HEK293 (cell line): Measurements from ENCODE around the gene INHA.

Source experiments
- CTCF ChIA-PET: fragments of 350-600 bp; formaldehyde crosslinking; extraction: SDS; loops from one replicate; lab custom pipeline; 2021; ENCODE audit warnings: antibody characterized with exemption; lab: Yijun Ruan, JAX
- POLR2A ChIA-PET: fragments of 300-600 bp; formaldehyde crosslinking; extraction: SDS; loops from one replicate; lab custom pipeline; 2020; ENCODE audit warnings: antibody characterized with exemption, inconsistent platforms; lab: Yijun Ruan, JAX
- H3K27ac ChIP-seq: fragments of 200-500 bp; sonication (Bioruptor generic); 2 replicates; pipeline ENCODE4 v1.5.1; 2014; ENCODE audit warnings: low read depth, low read length, control low read depth, inconsistent platforms; ENCODE audit errors: extremely low read depth
- H3K36me3 ChIP-seq, 2 experiments: fragments of 200-500 bp in 1 of 2; sonication (Bioruptor generic) in 1 of 2; 1 replicate in 1 of 2; 2 replicates in 1 of 2; pipeline ENCODE4 v1.5.1; 2014 to 2017; ENCODE audit warnings: inconsistent platforms in 2 of 2, low read length in 2 of 2; ENCODE audit not compliant: control insufficient read depth in 2 of 2, insufficient read depth in 1 of 2
- H3K4me1 ChIP-seq: fragments of 200-500 bp; sonication (Bioruptor generic); 2 replicates; pipeline ENCODE4 v1.5.1; 2014; ENCODE audit warnings: mild to moderate bottlenecking, low read length, inconsistent platforms; ENCODE audit not compliant: control insufficient read depth, insufficient read depth
- H3K4me3 ChIP-seq: 2 replicates; pipeline ENCODE4 v1.5.1; 2011; ENCODE audit warnings: low read depth, mild to moderate bottlenecking, control low read depth, low read length, moderate library complexity
- H3K9me3 ChIP-seq: fragments of 200-500 bp; sonication (Bioruptor generic); 2 replicates; pipeline ENCODE4 v1.5.1; 2014; ENCODE audit warnings: low read depth, low read length, inconsistent platforms; ENCODE audit not compliant: control insufficient read depth, insufficient read depth
- AEBP2 ChIP-seq: fragments of 450-650 bp; formaldehyde crosslinking; IDR thresholded peaks from 2 replicates; pipeline ENCODE4 v1.5.1; 2016; ENCODE audit warnings: missing biosample characterization, missing genetic modification characterization, borderline replicate concordance
- KLF1 ChIP-seq: fragments of 450-650 bp; formaldehyde crosslinking; IDR thresholded peaks from 2 replicates; pipeline ENCODE4 v1.5.1; 2016; ENCODE audit warnings: missing biosample characterization, missing genetic modification characterization
- REST ChIP-seq: fragments of 450-650 bp; formaldehyde crosslinking; IDR thresholded peaks from 2 replicates; pipeline ENCODE4 v1.5.1; 2016; ENCODE audit warnings: missing biosample characterization, missing genetic modification characterization
- WT1 ChIP-seq: fragments of 450-650 bp; formaldehyde crosslinking; IDR thresholded peaks from 2 replicates; pipeline ENCODE4 v1.5.1; 2016; ENCODE audit warnings: missing biosample characterization, missing genetic modification characterization
- ZBTB1 ChIP-seq: fragments of 450-650 bp; formaldehyde crosslinking; IDR thresholded peaks from 2 replicates; pipeline ENCODE4 v1.5.1; 2016; ENCODE audit warnings: missing biosample characterization, missing genetic modification characterization
- ZBTB48 ChIP-seq: fragments of 450-650 bp; formaldehyde crosslinking; IDR thresholded peaks from 2 replicates; pipeline ENCODE4 v1.5.1; 2016; ENCODE audit warnings: missing biosample characterization, missing genetic modification characterization
- ZNF169 ChIP-seq: fragments of 450-650 bp; formaldehyde crosslinking; IDR thresholded peaks from 2 replicates; pipeline ENCODE4 v1.5.1; 2016; ENCODE audit warnings: missing biosample characterization, missing genetic modification characterization
- ZNF175 ChIP-seq: fragments of 450-650 bp; formaldehyde crosslinking; IDR thresholded peaks from 2 replicates; pipeline ENCODE4 v1.5.1; 2016; ENCODE audit warnings: missing biosample characterization, missing genetic modification characterization
- ZNF239 ChIP-seq: fragments of 450-650 bp; formaldehyde crosslinking; IDR thresholded peaks from 2 replicates; pipeline ENCODE4 v1.5.1; 2016; ENCODE audit warnings: missing biosample characterization, missing genetic modification characterization
- ZNF335 ChIP-seq: fragments of 450-650 bp; formaldehyde crosslinking; conservative IDR thresholded peaks from 2 replicates; pipeline ENCODE4 v1.5.1; 2016; ENCODE audit warnings: missing biosample characterization, missing genetic modification characterization
- ZNF473 ChIP-seq: fragments of 450-650 bp; formaldehyde crosslinking; IDR thresholded peaks from 2 replicates; pipeline ENCODE4 v1.5.1; 2017; ENCODE audit warnings: missing biosample characterization, missing genetic modification characterization
- ZNF621 ChIP-seq: fragments of 450-650 bp; formaldehyde crosslinking; IDR thresholded peaks from 2 replicates; pipeline ENCODE4 v1.5.1; 2017; ENCODE audit warnings: missing biosample characterization, missing genetic modification characterization
- ZNF623 ChIP-seq: fragments of 450-650 bp; formaldehyde crosslinking; IDR thresholded peaks from 2 replicates; pipeline ENCODE4 v1.5.1; 2016; ENCODE audit warnings: missing biosample characterization, missing genetic modification characterization
- ZNF670 ChIP-seq: fragments of 450-650 bp; formaldehyde crosslinking; IDR thresholded peaks from 2 replicates; pipeline ENCODE4 v1.5.1; 2016; ENCODE audit warnings: missing biosample characterization, missing genetic modification characterization, low read depth
- ZNF701 ChIP-seq: fragments of 450-650 bp; formaldehyde crosslinking; IDR thresholded peaks from 2 replicates; pipeline ENCODE4 v1.5.1; 2016; ENCODE audit warnings: missing biosample characterization, missing genetic modification characterization
- ZNF768 ChIP-seq: fragments of 450-650 bp; formaldehyde crosslinking; IDR thresholded peaks from 2 replicates; pipeline ENCODE4 v1.5.1; 2018; ENCODE audit warnings: missing biosample characterization, mild to moderate bottlenecking, missing genetic modification characterization
- TF ChIP-seq, protein P1 (sequence below): fragments of 450-650 bp; formaldehyde crosslinking; IDR thresholded peaks from 2 replicates; pipeline ENCODE4 v1.5.1; 2016; ENCODE audit warnings: missing biosample characterization, missing genetic modification characterization
- TF ChIP-seq, protein P2 (sequence below): fragments of 450-650 bp; formaldehyde crosslinking; IDR thresholded peaks from 2 replicates; pipeline ENCODE4 v1.5.1; 2016; ENCODE audit warnings: missing biosample characterization, missing genetic modification characterization, low read depth

Gene INHA

DNA sequence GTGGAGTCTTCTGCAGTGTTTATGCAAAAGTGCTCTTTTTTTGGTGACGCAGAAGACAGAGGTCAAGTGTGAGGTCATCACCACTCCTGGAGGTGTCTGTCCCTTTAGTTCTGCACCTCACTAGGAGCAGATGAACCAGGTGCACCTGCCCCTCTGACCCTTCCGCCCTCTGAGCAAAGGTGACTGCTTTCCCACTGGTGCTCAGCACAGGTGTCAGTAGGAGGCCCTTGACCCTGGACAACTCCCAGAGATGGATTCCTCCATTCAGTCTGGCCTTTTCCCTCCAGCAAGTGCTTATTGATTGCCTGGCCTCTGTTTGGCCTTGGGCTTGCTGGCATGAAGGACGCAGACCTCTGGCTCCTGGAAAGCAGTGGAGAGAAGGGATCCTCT, 46.6 kb downstream of the INHA start:
- CTCF ChIA-PET = interaction anchor here (1.0 to 1.3 kb wide), 3 partner anchors 24 to 71 kb away, joined by 5 to 7 read pairs (median 7); no protein-coding TSS in a partner anchor
- H3K27ac ChIP-seq = no peak overlapping the region
- H3K9me3 ChIP-seq = no peaks in the 10 kb centered on the region
- no peak for TF ChIP-seq ZNF623 (tag by site-specific recombination)
- TF ChIP-seq, protein P1, sequence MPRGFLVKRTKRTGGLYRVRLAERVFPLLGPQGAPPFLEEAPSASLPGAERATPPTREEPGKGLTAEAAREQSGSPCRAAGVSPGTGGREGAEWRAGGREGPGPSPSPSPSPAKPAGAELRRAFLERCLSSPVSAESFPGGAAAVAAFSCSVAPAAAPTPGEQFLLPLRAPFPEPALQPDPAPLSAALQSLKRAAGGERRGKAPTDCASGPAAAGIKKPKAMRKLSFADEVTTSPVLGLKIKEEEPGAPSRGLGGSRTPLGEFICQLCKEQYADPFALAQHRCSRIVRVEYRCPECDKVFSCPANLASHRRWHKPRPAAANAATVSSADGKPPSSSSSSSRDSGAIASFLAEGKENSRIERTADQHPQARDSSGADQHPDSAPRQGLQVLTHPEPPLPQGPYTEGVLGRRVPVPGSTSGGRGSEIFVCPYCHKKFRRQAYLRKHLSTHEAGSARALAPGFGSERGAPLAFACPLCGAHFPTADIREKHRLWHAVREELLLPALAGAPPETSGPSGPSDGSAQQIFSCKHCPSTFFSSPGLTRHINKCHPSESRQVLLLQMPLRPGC = no peak
- no peak for TF ChIP-seq KLF1 (tag by site-specific recombination)
- TF ChIP-seq ZNF670 (tag by site-specific recombination) = no peak
- no peak for TF ChIP-seq ZNF473
- TF ChIP-seq AEBP2 (tag by site-specific recombination) = no peak
- TF ChIP-seq, protein P2, sequence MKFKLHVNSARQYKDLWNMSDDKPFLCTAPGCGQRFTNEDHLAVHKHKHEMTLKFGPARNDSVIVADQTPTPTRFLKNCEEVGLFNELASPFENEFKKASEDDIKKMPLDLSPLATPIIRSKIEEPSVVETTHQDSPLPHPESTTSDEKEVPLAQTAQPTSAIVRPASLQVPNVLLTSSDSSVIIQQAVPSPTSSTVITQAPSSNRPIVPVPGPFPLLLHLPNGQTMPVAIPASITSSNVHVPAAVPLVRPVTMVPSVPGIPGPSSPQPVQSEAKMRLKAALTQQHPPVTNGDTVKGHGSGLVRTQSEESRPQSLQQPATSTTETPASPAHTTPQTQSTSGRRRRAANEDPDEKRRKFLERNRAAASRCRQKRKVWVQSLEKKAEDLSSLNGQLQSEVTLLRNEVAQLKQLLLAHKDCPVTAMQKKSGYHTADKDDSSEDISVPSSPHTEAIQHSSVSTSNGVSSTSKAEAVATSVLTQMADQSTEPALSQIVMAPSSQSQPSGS (tag by site-specific recombination) = no peak
- TF ChIP-seq WT1 = no peak
- TF ChIP-seq, all 188 proteins: peak for 0
- Histone ChIP-seq H3K36me3 (peaks cover 0 to 30% of the 10 kb centered on the region in 2 experiments; a peak in 1 of 3 replicates), H3K4me1 (no peaks in the 10 kb centered on the region), H3K4me3 (no peak overlapping the region)
- POLR2A ChIA-PET = no interaction called here

- no peaks in the 10 kb centered on the region for H3K4me1 ChIP-seq
- no peak for TF ChIP-seq REST (tag by site-specific recombination)
- TF ChIP-seq ZNF701 (tag by site-specific recombination) = no peak
- TF ChIP-seq ZNF175 (tag by site-specific recombination) = no peak
- no peak for TF ChIP-seq ZNF239
- TF ChIP-seq ZNF169 (tag by site-specific recombination) = no peak
- TF ChIP-seq ZNF621 (tag by site-specific recombination) = no peak
- no peak for TF ChIP-seq ZNF335
- TF ChIP-seq ZBTB1 (tag by site-specific recombination) = no peak
- TF ChIP-seq ZNF768 (tag by site-specific recombination) = no peak
- TF ChIP-seq ZBTB48 (tag by site-specific recombination) = no peak
- H3K27ac ChIP-seq = no peak overlapping the region
- no peaks in the 10 kb centered on the region for H3K9me3 ChIP-seq
- H3K4me3 ChIP-seq = no peak overlapping the region
- CTCF ChIA-PET = interaction anchor here (0.6 to 2.3 kb wide), 8 partner anchors 9 to 76 kb away, joined by 3 to 8 read pairs (median 6); partner anchors contain the start of gene CHPF
- peaks cover 0 to 24% of the 10 kb centered on the region in 2 experiments; a peak in 1 of 3 replicates for H3K36me3 ChIP-seq
- POLR2A ChIA-PET = no interaction called here
Measured at GRCh38 chr2:219619235-219619634, 47.1 kb downstream of the INHA start.
